Measurements from ENCODE around the gene ETFDH. TPM values are rescaled to one million over a fixed set of nuclear protein-coding genes. Genes with fewer than 3 reads are reported as not detected.

ETFDH gene
- total and polyA plus RNA-seq, 9 of the 15 experiments (the other 6 are each of a cell fraction or from before 2014, with no cell fraction given): 14.6 to 33.6 (median 25.9) TPM

GRCh38 chr4:158671915-158672806 lies at the start of gene ETFDH (continued):
- TF ChIP-seq RERE (CRISPR knock-in tag; IDR thresholded peaks at IDR 0.05; ENCODE audit: borderline replicate concordance) (no peak), THAP12 (CRISPR knock-in tag; IDR thresholded peaks at IDR 0.05) (no peak), ZNF655 (CRISPR knock-in tag; IDR thresholded peaks at IDR 0.05) (no peak), ZNF146 (CRISPR knock-in tag; IDR thresholded peaks at IDR 0.05; ENCODE audit: unreplicated experiment) (no peak), U2AF1 (optimal IDR thresholded peaks at IDR 0.05; ENCODE audit: low read depth, low read length) (no peak), PHTF2 (CRISPR knock-in tag; IDR thresholded peaks at IDR 0.05) (no peak), POLR2B (IDR thresholded peaks at IDR 0.05; ENCODE audit: low read depth, partially characterized antibody) (peak; percentile 50), CHD4 (IDR thresholded peaks at IDR 0.05; ENCODE audit: insufficient read depth, insufficient replicate concordance, low read depth, low read length, poor library complexity, severe bottlenecking) (no peak), KDM5B (IDR thresholded peaks at IDR 0.05; ENCODE audit: insufficient replicate concordance, low read depth, low read length) (peak; percentile 74), FOSL1 (tag; conservative IDR thresholded peaks at IDR 0.05) (peak; percentile 60; the same call in 1 of the 2 replicates), DMBX1 (CRISPR knock-in tag; IDR thresholded peaks at IDR 0.05; ENCODE audit: borderline replicate concordance) (no peak), ZNF316 (IDR thresholded peaks at IDR 0.05) (no peak), ZKSCAN8 (CRISPR knock-in tag; IDR thresholded peaks at IDR 0.05) (no peak), ZFP36 (IDR thresholded peaks at IDR 0.05; ENCODE audit: low read depth, low read length, partially characterized antibody) (peak; percentile 35)
- TF ChIP-seq, protein P1, sequence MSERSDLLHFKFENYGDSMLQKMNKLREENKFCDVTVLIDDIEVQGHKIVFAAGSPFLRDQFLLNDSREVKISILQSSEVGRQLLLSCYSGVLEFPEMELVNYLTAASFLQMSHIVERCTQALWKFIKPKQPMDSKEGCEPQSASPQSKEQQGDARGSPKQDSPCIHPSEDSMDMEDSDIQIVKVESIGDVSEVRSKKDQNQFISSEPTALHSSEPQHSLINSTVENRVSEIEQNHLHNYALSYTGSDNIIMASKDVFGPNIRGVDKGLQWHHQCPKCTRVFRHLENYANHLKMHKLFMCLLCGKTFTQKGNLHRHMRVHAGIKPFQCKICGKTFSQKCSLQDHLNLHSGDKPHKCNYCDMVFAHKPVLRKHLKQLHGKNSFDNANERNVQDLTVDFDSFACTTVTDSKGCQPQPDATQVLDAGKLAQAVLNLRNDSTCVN (CRISPR knock-in tag; IDR thresholded peaks at IDR 0.05): 0 out of 2 replicates have a peak, but pooled peaks have one; percentile 25

All from K562 (cell line).